IgD-negative memory B cell (primary cell): Measurements from ENCODE around the gene HCN2. TPM values are rescaled to one million over a fixed set of nuclear protein-coding genes. Genes with fewer than 3 reads are reported as not detected.
A peak's percentile ranks its signal among the peaks of the same experiment; 100 is the strongest.

Experiments
- H3K27ac Mint-ChIP-seq, 3 donors: one replicate each; pipeline ENCODE4 v1.8.0; 2020 to 2022; ENCODE audit warnings: mild to moderate bottlenecking in 3 of 3, mixed read lengths in 3 of 3, moderate library complexity in 1 of 3
- H3K27me3 Mint-ChIP-seq: one replicate; pipeline ENCODE4 v1.8.0; 2021; ENCODE audit warnings: mixed read lengths
- H3K36me3 Mint-ChIP-seq: one replicate; pipeline ENCODE4 v1.8.0; 2020; ENCODE audit warnings: mild to moderate bottlenecking, mixed read lengths
- H3K4me1 Mint-ChIP-seq, 3 donors: one replicate each; pipeline ENCODE4 v1.8.0; 2020 to 2022; ENCODE audit warnings: mixed read lengths in 3 of 3, mild to moderate bottlenecking in 1 of 3
- H3K4me3 Mint-ChIP-seq, 4 donors: one replicate each; pipeline ENCODE4 v1.8.0; 2020 to 2022; ENCODE audit warnings: mild to moderate bottlenecking in 4 of 4, mixed read lengths in 4 of 4, moderate library complexity in 3 of 4
- H3K9me3 Mint-ChIP-seq, 3 donors: one replicate each; pipeline ENCODE4 v1.8.0; 2020 to 2021; ENCODE audit warnings: mixed read lengths in 3 of 3, mild to moderate bottlenecking in 1 of 3
- polyA plus RNA-seq: library from polyadenylated mRNA; unstranded; fragments of 300-500 nt; fragmentation: Illumina TruSeq; gene quantifications from one replicate; pipeline ENCODE4 v1.2.3, GENCODE V29; 2021

Gene HCN2
- polyA plus RNA-seq, 1 donor from 2014 or later, result not detected

DNA sequence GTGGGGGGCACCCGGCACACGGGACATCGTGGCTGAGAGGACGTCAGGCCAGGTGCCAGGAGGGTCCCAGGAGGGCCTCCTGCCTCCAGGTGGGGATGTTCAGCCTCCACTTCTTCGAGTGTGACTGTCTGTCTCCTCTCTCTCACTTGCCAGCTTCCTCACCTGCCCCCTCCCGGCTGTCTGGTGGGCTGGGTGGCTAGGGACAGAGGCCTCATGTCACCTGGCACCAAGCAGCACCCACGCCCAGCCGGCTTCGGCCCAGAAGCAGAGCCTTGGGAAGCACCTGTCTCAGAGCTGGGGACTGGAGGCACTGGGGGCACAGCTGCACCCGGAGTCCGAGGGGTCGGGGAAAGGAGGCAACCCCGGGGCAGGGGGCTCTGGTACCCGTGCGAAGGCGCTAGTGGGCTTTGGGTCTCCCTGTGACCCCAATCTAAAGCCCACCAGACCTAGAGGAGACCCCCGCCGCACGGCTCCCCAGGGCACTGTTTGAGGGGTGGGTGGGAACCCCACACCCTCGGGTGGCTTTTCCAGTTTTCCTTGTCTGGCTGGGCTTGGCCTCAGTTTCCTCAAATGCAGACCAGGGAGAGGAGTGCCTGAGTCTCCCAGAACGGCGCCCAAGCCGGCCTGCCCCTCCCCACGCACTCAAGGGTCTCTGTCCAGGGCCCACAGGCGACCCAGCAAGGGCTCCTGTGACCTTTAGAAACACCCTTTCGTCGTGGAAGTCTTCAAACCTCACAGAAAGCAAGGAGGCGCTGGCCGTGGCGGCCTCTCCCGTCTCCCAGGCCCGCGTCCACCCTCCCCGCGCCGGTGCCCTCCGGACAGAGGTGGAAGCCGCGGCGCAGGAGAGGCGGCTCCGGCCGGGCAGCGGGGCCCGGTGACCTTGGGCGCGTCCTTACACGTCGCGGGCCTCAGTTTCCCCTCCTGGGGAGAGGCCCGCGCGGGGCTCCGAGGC is 664 bp upstream of the HCN2 start:
- H3K36me3 Mint-ChIP-seq, result no peaks in the 10 kb centered on the region
- no peaks in the 10 kb centered on the region for H3K9me3 Mint-ChIP-seq
- peaks cover 29% of the 10 kb centered on the region for H3K27me3 Mint-ChIP-seq
- peaks cover 0 to 6% (median 5%) of the 10 kb centered on the region in 3 donors for H3K4me1 Mint-ChIP-seq
- peak overlapping the region; percentile 41 to 83 (median 66) for H3K4me3 Mint-ChIP-seq
- H3K27ac Mint-ChIP-seq, result peak overlapping the region in 1 of 3 donors; percentile 28

DNA sequence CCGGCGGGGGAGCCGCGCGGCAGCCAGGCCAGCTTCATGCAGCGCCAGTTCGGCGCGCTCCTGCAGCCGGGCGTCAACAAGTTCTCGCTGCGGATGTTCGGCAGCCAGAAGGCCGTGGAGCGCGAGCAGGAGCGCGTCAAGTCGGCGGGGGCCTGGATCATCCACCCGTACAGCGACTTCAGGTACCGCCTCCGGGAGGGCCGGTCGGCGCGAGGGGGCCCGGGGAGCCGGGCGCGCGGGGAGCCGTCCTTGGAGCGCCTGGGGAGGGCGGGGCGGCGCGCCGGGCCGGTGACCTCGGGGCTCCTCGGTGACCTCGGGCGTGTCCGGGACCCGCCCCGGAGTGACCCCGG is 690 bp downstream of the HCN2 start:
- H3K36me3 Mint-ChIP-seq, result no peaks in the 10 kb centered on the region
- no peak overlapping the region for H3K4me3 Mint-ChIP-seq
- H3K9me3 Mint-ChIP-seq, result no peaks in the 10 kb centered on the region
- peaks cover 29% of the 10 kb centered on the region for H3K27me3 Mint-ChIP-seq
- peaks cover 0 to 6% (median 5%) of the 10 kb centered on the region in 3 donors for H3K4me1 Mint-ChIP-seq
- H3K27ac Mint-ChIP-seq, result no peak overlapping the region

DNA sequence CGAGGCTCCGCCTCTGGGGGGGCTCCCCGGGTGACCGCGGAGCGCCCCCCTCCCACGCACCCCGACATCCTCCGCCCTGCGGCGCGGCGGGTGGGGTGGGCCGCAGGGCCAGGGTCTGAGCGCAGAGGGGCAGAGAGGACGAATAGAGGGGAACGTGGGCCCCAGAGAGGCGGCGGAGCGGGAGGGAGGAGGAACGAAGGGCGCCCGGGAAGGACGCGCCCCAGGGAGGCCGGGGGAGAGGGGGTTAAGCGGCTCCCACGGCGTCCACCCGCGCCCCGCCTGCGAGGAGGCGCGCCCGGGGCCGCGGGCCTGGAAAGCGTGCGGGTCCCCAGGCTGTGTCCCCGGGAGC is 1.0 kb downstream of the HCN2 start:
- Mint-ChIP-seq H3K36me3 (no peaks in the 10 kb centered on the region), H3K27ac (no peak overlapping the region), H3K4me1 (peaks cover 0 to 6% (median 5%) of the 10 kb centered on the region in 3 donors), H3K9me3 (no peaks in the 10 kb centered on the region), H3K4me3 (no peak overlapping the region), H3K27me3 (peaks cover 29% of the 10 kb centered on the region)

DNA sequence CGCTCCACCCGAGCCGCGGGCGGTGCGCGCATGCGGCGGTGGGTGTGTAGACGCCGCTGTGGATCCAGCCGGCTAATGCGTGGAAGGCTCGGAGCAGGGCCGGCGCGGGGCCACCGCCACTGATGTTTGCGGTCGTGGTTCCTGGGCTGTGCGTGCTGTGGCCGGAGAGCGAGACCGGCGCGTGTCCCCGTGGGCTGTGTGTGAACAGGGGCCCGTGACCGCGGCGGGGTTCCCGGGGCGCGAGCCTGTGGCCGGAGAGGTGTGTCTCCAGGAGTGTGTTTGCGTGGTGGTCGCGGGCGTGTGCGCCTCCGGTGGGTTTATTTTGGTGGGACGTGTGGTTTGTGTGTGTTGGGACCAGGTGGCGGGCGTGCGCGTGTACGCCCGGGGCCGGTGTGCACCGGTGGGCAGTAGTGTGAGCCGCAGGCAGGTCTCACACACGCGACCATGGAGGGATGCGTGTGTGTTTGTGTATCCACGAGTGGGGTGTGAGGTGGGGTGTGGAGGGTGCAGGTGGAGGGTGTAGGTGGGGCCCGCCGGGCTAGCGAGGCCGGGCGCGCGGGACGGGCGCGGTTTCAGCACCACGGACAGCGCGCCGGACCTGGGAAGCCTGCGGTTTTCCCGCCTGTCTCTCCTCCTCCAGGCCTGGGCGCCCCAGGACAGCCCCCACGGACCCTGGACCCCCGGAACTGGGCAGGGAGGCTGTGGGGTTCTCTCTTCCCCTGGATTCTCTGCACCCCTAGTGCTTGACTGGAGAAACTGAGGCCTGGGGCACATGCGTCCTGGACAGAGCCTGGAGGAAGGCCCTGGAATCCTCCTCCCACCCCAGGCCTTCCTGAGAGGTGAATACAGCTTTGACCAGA is 1.6 kb downstream of the HCN2 start:
- peak overlapping the region in 1 of 3 donors; percentile 80 for H3K27ac Mint-ChIP-seq
- peaks cover 28% of the 10 kb centered on the region for H3K27me3 Mint-ChIP-seq
- no peaks in the 10 kb centered on the region for H3K36me3 Mint-ChIP-seq
- H3K4me1 Mint-ChIP-seq, result peaks cover 0 to 6% (median 5%) of the 10 kb centered on the region in 3 donors
- H3K9me3 Mint-ChIP-seq, result no peaks in the 10 kb centered on the region
- H3K4me3 Mint-ChIP-seq, result peak overlapping the region in 3 of 4 donors; percentile 12 to 52 (median 38)

DNA sequence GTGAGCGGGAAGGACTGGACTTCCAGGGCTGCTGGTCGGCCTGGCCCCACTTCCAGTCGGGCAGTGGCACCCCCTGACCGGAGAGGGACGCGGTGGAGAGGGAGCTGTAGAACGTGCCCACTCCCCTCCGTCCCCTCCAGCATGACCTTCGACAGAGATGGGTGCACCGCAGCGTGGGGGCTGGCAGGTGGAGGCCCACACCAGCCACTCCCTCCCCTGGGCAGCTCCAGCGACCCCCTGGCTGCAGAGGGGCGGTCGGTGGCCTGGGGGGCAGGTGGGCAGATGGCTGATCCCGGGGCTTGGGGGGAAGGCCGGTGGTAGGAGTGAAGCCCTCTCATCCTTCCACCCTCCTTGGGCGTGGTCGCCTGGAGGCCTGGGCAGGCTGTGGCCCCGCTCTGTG is 2.4 kb downstream of the HCN2 start:
- Mint-ChIP-seq H3K27ac (no peak overlapping the region), H3K27me3 (peaks cover 22% of the 10 kb centered on the region)

DNA sequence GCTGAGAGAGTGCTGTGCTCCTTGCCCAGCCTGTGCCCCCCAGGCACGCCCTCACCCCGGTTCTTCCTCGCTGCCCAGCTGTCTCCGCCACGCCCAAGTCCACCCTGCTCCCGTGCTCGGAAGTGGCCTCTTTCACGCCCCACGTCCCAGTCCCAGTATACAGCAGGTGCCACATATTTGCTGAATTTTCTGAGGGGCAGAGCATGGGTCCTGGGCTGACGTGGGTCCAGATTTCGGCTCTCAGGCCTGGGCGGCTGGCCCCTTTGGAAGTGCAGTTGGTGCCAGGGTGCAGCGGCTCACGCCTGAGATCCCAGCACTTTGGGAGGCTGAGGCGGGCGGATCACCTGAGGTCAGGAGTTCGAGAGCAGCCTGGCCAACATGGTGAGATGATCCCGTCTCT is 3.4 kb downstream of the HCN2 start:
- peak overlapping the region in 2 of 3 donors; percentile 71 to 73 for H3K27ac Mint-ChIP-seq

More for the DNA sequence above, 2.4 kb downstream of the HCN2 start:
- peaks cover 0 to 6% (median 5%) of the 10 kb centered on the region in 3 donors for H3K4me1 Mint-ChIP-seq
- H3K36me3 Mint-ChIP-seq, result no peaks in the 10 kb centered on the region
- H3K4me3 Mint-ChIP-seq, result no peak overlapping the region
- no peaks in the 10 kb centered on the region for H3K9me3 Mint-ChIP-seq

DNA sequence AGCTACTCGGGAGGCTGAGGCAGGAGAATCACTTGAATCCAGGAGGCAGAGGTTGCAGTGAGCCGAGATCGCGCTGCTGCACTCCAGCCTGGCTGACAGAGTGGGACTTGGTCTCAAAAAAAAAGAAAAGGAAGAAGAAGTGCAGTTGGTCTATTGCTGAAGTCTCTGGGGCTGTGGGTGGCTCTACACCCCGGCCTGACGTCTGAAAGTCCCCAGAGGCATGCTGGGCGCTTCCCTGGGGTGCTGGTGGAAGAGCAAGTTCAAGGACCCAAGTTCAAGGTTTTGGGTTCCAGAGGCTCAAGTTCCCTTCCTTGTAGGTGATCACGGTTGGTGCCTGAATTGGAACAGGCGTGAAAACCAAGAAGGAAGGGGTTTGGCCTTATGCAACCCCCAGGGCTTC is 3.8 kb downstream of the HCN2 start:
- H3K36me3 Mint-ChIP-seq, result no peaks in the 10 kb centered on the region
- no peaks in the 10 kb centered on the region for H3K9me3 Mint-ChIP-seq
- H3K4me1 Mint-ChIP-seq, result peaks cover 0 to 6% (median 4%) of the 10 kb centered on the region in 3 donors
- peak overlapping the region in 2 of 4 donors; percentile 19 to 37 for H3K4me3 Mint-ChIP-seq
- peak overlapping the region in 2 of 3 donors; percentile 71 to 73 for H3K27ac Mint-ChIP-seq
- peaks cover 18% of the 10 kb centered on the region for H3K27me3 Mint-ChIP-seq

More for the DNA sequence above, 3.4 kb downstream of the HCN2 start:
- H3K9me3 Mint-ChIP-seq, result no peaks in the 10 kb centered on the region
- H3K27me3 Mint-ChIP-seq, result peaks cover 20% of the 10 kb centered on the region
- H3K36me3 Mint-ChIP-seq, result no peaks in the 10 kb centered on the region
- peak overlapping the region in 1 of 4 donors; percentile 19 for H3K4me3 Mint-ChIP-seq
- peaks cover 0 to 6% (median 4%) of the 10 kb centered on the region in 3 donors for H3K4me1 Mint-ChIP-seq

DNA sequence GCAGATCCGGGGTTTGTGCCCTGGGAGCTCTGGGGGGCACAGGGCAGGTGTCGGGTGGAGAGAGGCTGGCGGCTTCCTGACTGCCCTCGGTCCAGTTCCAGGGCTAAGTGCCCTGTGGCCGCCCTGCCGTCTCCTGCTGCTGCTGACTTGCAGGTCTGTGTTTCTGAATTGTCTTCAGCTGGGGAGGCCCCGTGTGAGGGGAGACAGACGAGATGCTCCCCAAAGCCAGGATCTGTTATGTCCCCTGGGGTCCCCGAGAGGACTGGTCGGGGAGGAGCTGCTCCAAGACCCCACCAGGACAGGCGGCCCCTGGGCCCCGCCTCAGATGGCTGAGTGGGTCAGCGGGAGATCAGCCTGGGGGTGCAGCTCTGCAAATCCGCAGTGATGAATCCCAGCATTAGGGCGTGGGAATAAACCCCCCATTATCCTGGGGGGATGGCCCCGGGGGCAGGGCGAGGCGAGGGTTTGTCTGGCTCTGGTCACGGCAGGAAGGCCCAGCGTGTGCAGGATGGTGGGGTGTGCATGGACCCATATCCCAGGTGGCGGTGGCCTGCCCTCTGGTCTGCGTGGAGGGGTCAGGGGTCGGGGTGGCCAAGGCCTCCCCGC is 4.7 kb downstream of the HCN2 start:
- H3K36me3 Mint-ChIP-seq, result no peaks in the 10 kb centered on the region
- peaks cover 0 to 4% (median 2%) of the 10 kb centered on the region in 3 donors for H3K4me1 Mint-ChIP-seq
- peaks cover 12% of the 10 kb centered on the region for H3K27me3 Mint-ChIP-seq
- no peaks in the 10 kb centered on the region for H3K9me3 Mint-ChIP-seq
- H3K4me3 Mint-ChIP-seq, result no peak overlapping the region
- H3K27ac Mint-ChIP-seq, result peak overlapping the region in 1 of 3 donors; percentile 53

DNA sequence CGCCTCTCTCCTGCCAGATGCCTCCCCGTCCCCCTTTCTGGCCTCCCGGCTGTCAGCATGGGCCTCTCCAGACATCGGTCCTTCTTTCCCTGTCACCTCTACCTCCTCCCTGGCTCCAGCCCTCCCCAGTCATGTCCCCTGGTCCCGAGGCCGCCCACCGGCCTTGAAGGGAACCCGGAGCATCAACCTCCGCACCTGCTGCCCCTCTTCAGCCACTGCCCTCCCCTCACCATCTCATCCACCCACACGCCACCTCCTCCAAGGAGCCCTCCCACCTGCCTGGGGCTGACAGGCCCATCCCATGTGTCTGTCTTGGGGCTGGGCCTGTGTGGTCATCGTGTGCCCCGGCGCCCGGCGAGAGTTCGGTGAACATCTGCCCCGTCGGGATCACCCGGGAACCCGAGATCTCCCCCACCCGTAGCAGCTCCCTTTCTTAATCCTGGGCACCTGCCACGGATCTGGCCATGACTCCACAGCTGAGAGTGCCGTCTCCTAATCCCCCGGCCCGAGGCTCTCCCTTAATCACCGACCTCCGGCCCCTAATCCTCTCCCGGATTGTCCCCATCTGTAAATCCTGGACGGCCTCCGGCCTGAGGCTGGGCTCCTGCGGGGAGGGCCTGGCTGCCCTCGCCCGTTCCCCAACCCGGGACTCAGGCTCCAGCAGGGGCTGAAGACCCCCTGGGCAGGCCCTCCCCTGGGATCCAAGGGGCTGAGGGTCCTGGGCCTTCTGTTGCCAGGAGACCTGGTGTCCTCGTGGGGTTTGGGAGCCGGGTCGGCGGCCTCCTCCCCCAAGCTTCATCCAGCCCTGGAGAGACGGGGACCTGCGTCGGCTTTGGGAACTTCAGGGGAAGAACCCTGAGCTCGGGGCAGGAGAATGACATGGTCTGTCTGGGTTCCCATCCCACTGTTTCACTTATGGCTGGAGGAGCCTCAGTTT is 5.9 kb downstream of the HCN2 start:
- peaks cover 12% of the 10 kb centered on the region for H3K27me3 Mint-ChIP-seq
- H3K36me3 Mint-ChIP-seq, result no peaks in the 10 kb centered on the region
- no peak overlapping the region for H3K27ac Mint-ChIP-seq
- no peaks in the 10 kb centered on the region for H3K9me3 Mint-ChIP-seq
- no peak overlapping the region for H3K4me3 Mint-ChIP-seq
- peaks cover 0 to 4% (median 2%) of the 10 kb centered on the region in 3 donors for H3K4me1 Mint-ChIP-seq

DNA sequence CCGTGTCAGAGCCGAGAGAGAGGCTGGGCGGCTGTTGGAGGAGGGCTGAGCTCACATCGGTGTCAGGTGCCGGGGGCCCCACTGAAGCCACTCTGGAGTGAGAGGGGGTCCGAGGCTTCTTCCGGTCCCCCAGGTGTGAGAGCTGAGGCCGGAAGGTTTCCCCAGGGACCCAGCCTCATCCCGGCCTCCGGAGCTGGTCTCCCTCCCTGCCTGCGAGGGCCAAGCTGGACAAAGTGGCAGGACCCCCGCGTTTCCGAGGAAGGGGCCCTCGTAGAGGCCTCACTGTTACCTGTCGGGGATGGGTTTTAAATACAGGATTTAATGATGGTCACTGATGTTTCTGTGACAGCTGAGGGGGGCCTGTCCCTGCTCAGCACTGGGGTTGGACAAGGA is 6.6 kb downstream of the HCN2 start:
- Mint-ChIP-seq H3K4me3 (no peak overlapping the region), H3K36me3 (no peaks in the 10 kb centered on the region), H3K27ac (no peak overlapping the region), H3K4me1 (peaks cover 0 to 4% (median 2%) of the 10 kb centered on the region in 3 donors), H3K27me3 (peaks cover 11% of the 10 kb centered on the region), H3K9me3 (no peaks in the 10 kb centered on the region)

DNA sequence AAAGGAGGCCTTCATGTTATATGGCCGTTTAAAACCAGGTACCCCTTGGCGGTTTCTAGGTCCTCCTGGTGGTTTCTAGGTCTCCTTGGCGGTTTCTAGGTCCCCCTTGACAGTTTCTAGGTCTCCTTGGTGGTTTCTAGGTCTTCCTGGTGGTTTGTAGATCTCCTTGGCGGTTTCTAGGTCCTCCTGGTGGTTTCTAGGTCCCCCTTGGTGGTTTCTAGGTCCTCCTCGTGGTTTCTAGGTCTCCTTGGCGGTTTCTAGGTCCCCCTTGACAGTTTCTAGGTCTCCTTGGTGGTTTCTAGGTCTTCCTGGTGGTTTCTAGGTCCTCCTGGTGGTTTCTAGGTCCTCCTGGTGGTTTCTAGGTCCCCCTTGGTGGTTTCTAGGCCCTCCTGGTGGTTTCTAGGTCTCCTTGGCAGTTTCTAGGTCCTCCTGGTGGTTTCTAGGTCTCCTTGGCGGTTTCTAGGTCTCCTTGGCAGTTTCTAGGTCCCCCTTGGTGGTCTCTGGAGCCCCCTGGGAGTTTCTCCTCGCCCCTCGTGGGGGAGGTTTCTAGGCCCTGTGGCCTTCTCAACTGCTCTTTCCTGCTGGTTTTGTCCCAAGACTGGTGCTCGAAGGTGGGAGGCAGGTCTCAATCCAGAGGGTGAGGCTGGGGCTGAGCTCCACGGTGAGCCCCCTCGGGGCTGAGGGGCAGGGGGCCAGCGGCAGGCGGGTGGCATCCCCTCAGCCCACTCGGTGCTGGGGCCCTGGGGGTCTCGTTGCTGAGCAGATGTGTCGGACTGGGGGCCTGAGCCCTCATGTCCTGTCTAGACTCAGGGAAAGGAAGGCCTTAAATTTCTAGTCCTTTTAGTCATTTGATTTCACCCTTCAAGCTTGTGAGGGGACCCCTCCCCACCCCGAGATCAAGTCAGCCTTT is 8.0 kb downstream of the HCN2 start:
- Mint-ChIP-seq H3K4me1 (peaks cover 0 to 4% (median 2%) of the 10 kb centered on the region in 3 donors), H3K27ac (peak overlapping the region in 1 of 3 donors; percentile 45), H3K4me3 (no peak overlapping the region), H3K9me3 (peaks cover 0 to 2% (median 0%) of the 10 kb centered on the region in 3 donors), H3K27me3 (peaks cover 6% of the 10 kb centered on the region), H3K36me3 (no peaks in the 10 kb centered on the region)

DNA sequence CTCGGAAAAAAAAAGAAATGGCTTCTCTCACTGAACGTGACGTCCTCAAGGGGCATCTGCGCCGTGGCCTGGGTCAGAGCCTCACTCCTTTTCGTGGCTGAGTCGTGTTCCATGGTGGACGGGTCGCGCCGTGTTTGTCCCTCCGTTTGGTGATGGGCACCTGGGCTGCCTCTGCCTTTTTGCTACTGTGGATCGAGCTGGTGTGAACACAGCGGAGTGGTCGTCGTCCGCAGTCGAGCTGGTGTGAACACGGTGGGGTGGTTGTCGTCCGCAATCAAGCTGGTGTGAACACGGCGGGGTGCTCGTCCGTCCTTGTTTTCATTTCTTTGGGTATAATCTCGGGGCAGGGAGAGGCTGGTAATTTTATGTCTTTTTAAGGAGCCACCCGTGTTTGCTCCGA is 11.6 kb downstream of the HCN2 start:
- H3K27ac Mint-ChIP-seq, result peak overlapping the region in 1 of 3 donors; percentile 91

DNA sequence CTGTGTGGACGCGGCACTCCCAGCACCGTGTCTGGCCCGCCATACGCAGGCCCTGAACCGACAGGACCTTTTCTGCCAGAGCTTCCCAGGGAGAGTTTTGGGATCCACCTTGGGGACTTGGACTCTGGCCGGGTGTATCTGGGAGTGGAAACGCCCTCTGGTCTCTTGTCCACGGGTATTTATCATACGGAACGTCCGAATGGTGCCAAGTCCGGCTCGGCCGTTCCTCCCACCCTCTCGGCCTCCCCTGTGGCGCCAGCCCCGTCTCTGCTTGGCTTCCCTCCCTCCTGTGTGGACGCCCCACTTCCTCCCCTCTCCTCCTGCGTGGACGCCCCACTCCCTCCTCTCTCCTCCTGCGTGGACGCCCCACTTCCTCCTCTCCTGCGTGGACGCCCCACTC is 12.1 kb downstream of the HCN2 start:
- Mint-ChIP-seq H3K27me3 (peaks cover 2% of the 10 kb centered on the region), H3K4me1 (no peaks in the 10 kb centered on the region), H3K27ac (peak overlapping the region in 1 of 3 donors; percentile 91), H3K4me3 (no peak overlapping the region), H3K9me3 (peaks cover 0 to 2% (median 0%) of the 10 kb centered on the region in 3 donors), H3K36me3 (no peaks in the 10 kb centered on the region)

More for the DNA sequence above, 11.6 kb downstream of the HCN2 start:
- Mint-ChIP-seq H3K9me3 (peaks cover 0 to 2% (median 0%) of the 10 kb centered on the region in 3 donors), H3K4me1 (no peaks in the 10 kb centered on the region), H3K36me3 (no peaks in the 10 kb centered on the region), H3K4me3 (no peak overlapping the region), H3K27me3 (peaks cover 2% of the 10 kb centered on the region)
